ENCODE data around the gene LRMDA.

DNA sequence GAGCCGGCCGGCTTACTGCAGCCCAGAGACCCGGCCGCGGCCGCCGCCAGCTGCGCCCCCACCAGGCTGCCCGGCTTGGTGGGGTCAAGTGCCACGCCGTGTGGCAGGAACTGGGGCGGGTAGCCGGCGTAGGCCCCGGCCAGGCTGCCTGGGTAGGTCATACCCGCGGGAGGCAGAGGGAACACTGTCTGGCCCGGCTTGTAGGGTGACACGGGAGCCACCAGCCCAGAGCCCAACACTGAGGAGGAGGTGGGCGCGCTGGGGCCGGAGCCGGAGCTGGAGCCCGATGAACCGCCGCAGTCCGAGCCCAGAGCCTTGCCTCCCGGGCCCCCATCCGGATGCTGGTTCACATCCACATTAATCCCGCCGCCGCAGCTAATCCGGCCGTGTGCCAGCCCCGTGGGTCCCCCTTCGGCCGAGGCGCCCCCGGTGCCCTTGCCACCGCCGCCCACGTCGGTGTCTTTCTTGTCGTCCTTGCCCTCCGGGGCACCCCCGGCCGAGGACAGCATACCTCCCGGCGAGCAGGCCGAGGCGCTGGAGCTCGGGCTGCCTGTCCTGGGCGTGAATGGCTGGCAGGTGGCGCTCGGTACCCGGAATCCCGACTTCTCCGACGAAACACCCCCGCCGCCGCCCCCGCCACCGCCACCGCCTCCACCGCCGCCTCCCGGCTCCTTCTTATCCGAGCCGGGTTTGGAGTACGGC lies 31.8 kb upstream of the LRMDA start:
- TF ChIP-seq CTCF (IDR thresholded peaks at IDR 0.05) (peak; percentile 33 to 56 (median 54)), POLR2A (IDR thresholded peaks at IDR 0.05) (no peak)
